BLaER1 treated with 17β-estradiol and CSF1 and Interleukin-3, amounts not matched to agents 10 nM and 100 nM (cell line): ENCODE results near the gene NRTN.

Experiments used
- H3K27ac ChIP-seq, 11 experiments: shearing (Covaris generic); formaldehyde crosslinking; 2 replicates each; pipeline ENCODE4 v1.8.1; 2022
- H3K27me3 ChIP-seq, 11 experiments: shearing (Covaris generic); formaldehyde crosslinking; 2 replicates each; pipeline ENCODE4 v1.8.1; 2022
- H3K36me3 ChIP-seq, 11 experiments: shearing (Covaris generic); formaldehyde crosslinking; 2 replicates each; pipeline ENCODE4 v1.8.1; 2022
- H3K4me1 ChIP-seq, 10 experiments: shearing (Covaris generic); formaldehyde crosslinking; 2 replicates each; pipeline ENCODE4 v1.8.1; 2022
- H3K4me2 ChIP-seq, 11 experiments: shearing (Covaris generic); formaldehyde crosslinking; 2 replicates each; pipeline ENCODE4 v1.8.1; 2022
- H3K4me3 ChIP-seq, 10 experiments: shearing (Covaris generic); formaldehyde crosslinking; 2 replicates each; pipeline ENCODE4 v1.8.1; 2022
- H3K9ac ChIP-seq, 11 experiments: shearing (Covaris generic); formaldehyde crosslinking; 2 replicates each; pipeline ENCODE4 v1.8.1; 2022
- H3K9me3 ChIP-seq, 11 experiments: shearing (Covaris generic); formaldehyde crosslinking; replicated peaks in 1 of 11; 2 replicates each; pipeline ENCODE4 v1.8.1; 2022
- H4K20me1 ChIP-seq, 11 experiments: shearing (Covaris generic); formaldehyde crosslinking; 2 replicates each; pipeline ENCODE4 v1.8.1; 2022
- Cebpa-rat ChIP-seq, 11 experiments: shearing (Covaris generic); IDR thresholded peaks; 2 replicates each; pipeline ENCODE4 v1.8.1; 2022

NRTN gene

GRCh38 chr19:5804516-5805461, at the start of gene NRTN:
TSS of gene NRTN (plus strand) at chr19:5805067. CDS start at chr19:5824166, 19,099 bp downstream.
- peaks cover 0 to 5% (median 0%) of the 10 kb centered on the region in 11 experiments; a peak in 3 of 22 replicates for H4K20me1 ChIP-seq
- H3K27me3 ChIP-seq: peaks cover 21 to 41% (median 33%) of the 10 kb centered on the region in 11 experiments
- peak within 1 kb of the TSS; percentile 83 to 98 (median 88) for H3K4me2 ChIP-seq
- peak within 1 kb of the TSS in 8 of 11 experiments; percentile 34 to 63 (median 50); a peak in 11 of 22 replicates for H3K9ac ChIP-seq
- no peak for TF ChIP-seq Cebpa-rat (IDR thresholded peaks at IDR 0.05)
- peaks cover 7 to 64% (median 55%) of the 10 kb centered on the region in 10 experiments; a peak in 19 of 20 replicates for H3K4me1 ChIP-seq
- no peaks in the 10 kb centered on the region for H3K36me3 ChIP-seq
- no peaks in the 10 kb centered on the region for H3K9me3 ChIP-seq
- peak within 1 kb of the TSS; percentile 43 to 63 (median 51); a peak in 19 of 20 replicates for H3K4me3 ChIP-seq
- no peak within 1 kb of the TSS; a peak in 1 of 22 replicates for H3K27ac ChIP-seq

- Histone ChIP-seq H3K4me2 (no peak overlapping the region), H3K36me3 (no peaks in the 10 kb centered on the region), H3K4me3 (no peak overlapping the region), H3K4me1 (peaks cover 0 to 23% (median 12%) of the 10 kb centered on the region in 10 experiments; a peak in 15 of 20 replicates), H3K27me3 (no peaks in the 10 kb centered on the region), H3K9ac (no peak overlapping the region), H3K9me3 (peaks cover 0 to 9% (median 0%) of the 10 kb centered on the region in 11 experiments; a peak in 2 of 22 replicates), H3K27ac (no peak overlapping the region), H4K20me1 (no peaks in the 10 kb centered on the region)
- no peak for TF ChIP-seq Cebpa-rat (IDR thresholded peaks at IDR 0.05)
Observed at GRCh38 chr19:5762608-5763217, 42.2 kb upstream of the NRTN start.

- peaks cover 0 to 37% (median 25%) of the 10 kb centered on the region in 10 experiments; a peak in 14 of 20 replicates for H3K4me1 ChIP-seq
- H3K9ac ChIP-seq: no peak overlapping the region
- no peaks in the 10 kb centered on the region for H3K36me3 ChIP-seq
- TF ChIP-seq Cebpa-rat (IDR thresholded peaks at IDR 0.05): no peak
- no peak overlapping the region for H3K4me3 ChIP-seq
- H3K27ac ChIP-seq: no peak overlapping the region
- peaks cover 0 to 9% (median 0%) of the 10 kb centered on the region in 11 experiments; a peak in 2 of 22 replicates for H3K9me3 ChIP-seq
- H4K20me1 ChIP-seq: no peaks in the 10 kb centered on the region
- no peak overlapping the region for H3K4me2 ChIP-seq
- H3K27me3 ChIP-seq: no peaks in the 10 kb centered on the region
Observed at GRCh38 chr19:5765220-5765619, 39.6 kb upstream of the NRTN start.

- Histone ChIP-seq H3K9me3 (peaks cover 0 to 6% (median 0%) of the 10 kb centered on the region in 11 experiments; a peak in 2 of 22 replicates), H3K4me1 (peaks cover 0 to 49% (median 25%) of the 10 kb centered on the region in 10 experiments; a peak in 14 of 20 replicates), H3K27ac (no peak overlapping the region), H3K4me3 (no peak overlapping the region), H3K9ac (no peak overlapping the region), H4K20me1 (no peaks in the 10 kb centered on the region; a peak in 1 of 22 replicates), H3K36me3 (no peaks in the 10 kb centered on the region), H3K27me3 (no peaks in the 10 kb centered on the region), H3K4me2 (peak overlapping the region in 8 of 11 experiments; percentile 17 to 41 (median 32); a peak in 12 of 22 replicates)
- TF ChIP-seq Cebpa-rat (IDR thresholded peaks at IDR 0.05): no peak
Observed at GRCh38 chr19:5767949-5768348, 36.9 kb upstream of the NRTN start.

- H3K27ac ChIP-seq: no peak overlapping the region
- no peaks in the 10 kb centered on the region for H3K27me3 ChIP-seq
- peak overlapping the region in 6 of 11 experiments; percentile 12 to 33 (median 24); a peak in 4 of 22 replicates for H3K4me2 ChIP-seq
- TF ChIP-seq Cebpa-rat (IDR thresholded peaks at IDR 0.05): no peak
- no peaks in the 10 kb centered on the region; a peak in 1 of 22 replicates for H4K20me1 ChIP-seq
- no peak overlapping the region for H3K4me3 ChIP-seq
- H3K36me3 ChIP-seq: no peaks in the 10 kb centered on the region
- no peak overlapping the region for H3K9ac ChIP-seq
- H3K9me3 ChIP-seq: no peaks in the 10 kb centered on the region
- H3K4me1 ChIP-seq: peaks cover 0 to 52% (median 23%) of the 10 kb centered on the region in 10 experiments; a peak in 14 of 20 replicates
Observed at GRCh38 chr19:5772416-5772815, 32.5 kb upstream of the NRTN start.

- H3K4me2 ChIP-seq: 0 out of 22 replicates have a peak overlapping the region, but pooled peaks of 2 of the 11 experiments have one; percentile 1 to 12
- no peaks in the 10 kb centered on the region for H3K9me3 ChIP-seq
- TF ChIP-seq Cebpa-rat (IDR thresholded peaks at IDR 0.05): no peak
- no peaks in the 10 kb centered on the region for H3K36me3 ChIP-seq
- 0 out of 22 replicates have a peak overlapping the region, but pooled peaks of 1 of the 11 experiments have one; percentile 9 for H3K9ac ChIP-seq
- no peaks in the 10 kb centered on the region; a peak in 1 of 22 replicates for H4K20me1 ChIP-seq
- no peak overlapping the region for H3K4me3 ChIP-seq
- H3K27ac ChIP-seq: 0 out of 22 replicates have a peak overlapping the region, but pooled peaks of 1 of the 11 experiments have one; percentile 19
- no peaks in the 10 kb centered on the region for H3K27me3 ChIP-seq
- peaks cover 0 to 44% (median 17%) of the 10 kb centered on the region in 10 experiments; a peak in 14 of 20 replicates for H3K4me1 ChIP-seq
Observed at GRCh38 chr19:5773276-5773675, 31.6 kb upstream of the NRTN start.

GRCh38 chr19:5774921-5775320, 29.9 kb upstream of the NRTN start:
- peaks cover 0 to 28% (median 7%) of the 10 kb centered on the region in 10 experiments; a peak in 12 of 20 replicates for H3K4me1 ChIP-seq
- no peaks in the 10 kb centered on the region for H3K36me3 ChIP-seq
- H3K4me2 ChIP-seq: no peak overlapping the region
- no peak overlapping the region for H3K27ac ChIP-seq
- H3K9me3 ChIP-seq: no peaks in the 10 kb centered on the region
- H3K27me3 ChIP-seq: no peaks in the 10 kb centered on the region
- no peak for TF ChIP-seq Cebpa-rat (IDR thresholded peaks at IDR 0.05)
- H4K20me1 ChIP-seq: no peaks in the 10 kb centered on the region; a peak in 1 of 22 replicates
- no peak overlapping the region for H3K4me3 ChIP-seq
- H3K9ac ChIP-seq: no peak overlapping the region

GRCh38 chr19:5775668-5776309, 29.1 kb upstream of the NRTN start:
- Histone ChIP-seq H4K20me1 (no peaks in the 10 kb centered on the region; a peak in 1 of 22 replicates), H3K27ac (no peak overlapping the region), H3K9ac (0 out of 22 replicates have a peak overlapping the region, but pooled peaks of 1 of the 11 experiments have one; percentile 6), H3K36me3 (no peaks in the 10 kb centered on the region), H3K9me3 (no peaks in the 10 kb centered on the region), H3K4me2 (no peak overlapping the region), H3K27me3 (no peaks in the 10 kb centered on the region), H3K4me1 (peaks cover 0 to 23% (median 7%) of the 10 kb centered on the region in 10 experiments; a peak in 12 of 20 replicates), H3K4me3 (no peak overlapping the region)
- no peak for TF ChIP-seq Cebpa-rat (IDR thresholded peaks at IDR 0.05)
